Measurements from ENCODE around the gene MAN2B2.

DNA sequence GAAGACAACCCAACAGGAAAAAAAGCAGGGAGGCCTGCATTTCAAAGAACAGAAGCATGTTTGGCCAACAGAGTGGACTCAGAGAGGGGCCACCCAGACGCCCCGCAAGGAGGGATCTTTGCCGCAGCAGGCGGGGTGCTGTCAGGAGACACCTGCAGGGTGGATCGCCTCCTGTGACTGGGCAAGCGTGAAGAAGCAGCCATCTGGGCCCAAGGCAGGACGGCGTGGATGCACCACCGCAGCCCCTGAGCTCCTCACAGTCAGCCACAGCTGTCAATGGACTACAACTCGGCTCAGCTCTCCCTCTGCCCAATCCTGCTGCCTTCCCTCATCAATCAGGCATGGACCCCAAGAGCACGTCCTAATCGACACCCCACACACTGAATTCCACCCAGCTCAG is 32.0 kb upstream of the MAN2B2 start:
- TF ChIP-seq YY1 (IDR thresholded peaks at IDR 0.05; ENCODE audit: insufficient read depth, insufficient read length) (no peak), ZNF274 (IDR thresholded peaks at IDR 0.05; ENCODE audit: low read depth, low read length) (no peak), SUZ12 (IDR thresholded peaks at IDR 0.05; ENCODE audit: extremely low read depth, insufficient read depth, insufficient read length) (no peak)

Data from NT2/D1 (cell line).